ENCODE data around the gene GGT5. TPM values are rescaled to one million over a fixed set of nuclear protein-coding genes. Genes with fewer than 3 reads are reported as not detected.
"Not testable (repeated sequence)": the region's sequence is repeated elsewhere in the genome, so short reads cannot be mapped to it uniquely, and the experiment has no call there.

GGT5 gene
- total RNA-seq, 1 experiment from 2014 or later: under 0.01 TPM

DNA sequence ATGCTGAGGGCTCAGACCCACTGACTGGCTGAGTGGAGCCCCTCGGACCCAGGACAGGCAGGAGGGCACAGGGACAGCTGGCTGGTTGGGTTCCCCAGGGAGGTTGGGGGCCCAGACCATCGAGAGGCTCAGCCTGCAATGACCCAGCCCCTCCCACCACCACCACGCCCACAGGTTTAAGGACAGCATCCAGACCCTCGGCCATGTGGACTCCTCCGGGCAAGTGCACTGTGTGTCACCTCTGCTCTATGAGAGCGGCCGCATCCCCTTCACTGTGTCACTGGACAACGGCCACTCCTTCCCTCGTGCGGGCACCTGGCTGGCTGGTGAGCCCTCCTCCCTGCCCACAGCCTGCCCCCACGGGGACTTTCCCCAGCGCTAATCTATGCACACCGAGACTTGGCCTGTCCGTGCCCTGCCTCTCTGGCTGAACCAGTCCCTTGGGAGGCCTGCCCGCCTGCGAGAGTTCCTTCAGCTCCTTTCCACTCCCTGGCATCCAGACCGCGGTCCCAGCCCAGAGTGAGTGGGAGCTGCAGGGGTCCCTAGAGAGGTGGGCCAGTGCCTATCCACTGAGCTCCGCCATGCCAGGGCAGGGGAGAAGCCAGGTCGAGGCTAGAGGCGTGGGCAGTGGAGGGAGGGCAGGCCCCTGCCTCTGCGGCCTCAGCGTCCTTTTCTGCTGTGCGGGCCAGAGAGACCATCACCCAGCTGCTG lies 61.4 kb downstream of the GGT5 start:
- DNase-seq (ENCODE audit: low read depth): no peak

DNA sequence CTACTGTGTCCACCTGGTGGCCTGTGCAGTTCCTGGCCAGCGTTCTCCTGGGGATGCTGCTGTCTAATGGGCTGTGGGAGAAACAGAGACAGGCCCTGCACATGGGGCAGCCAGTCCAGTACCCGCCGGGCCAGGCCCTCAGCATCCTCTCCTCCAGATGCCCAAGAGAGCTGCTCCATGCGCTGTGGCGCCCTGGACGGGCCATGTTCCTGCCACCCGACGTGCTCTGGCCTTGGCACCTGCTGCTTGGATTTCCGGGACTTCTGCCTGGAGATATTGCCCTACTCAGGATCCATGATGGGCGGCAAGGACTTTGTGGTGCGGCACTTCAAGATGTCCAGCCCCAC lies 62.0 kb downstream of the GGT5 start:
- not testable (repeated sequence) for DNase-seq (ENCODE audit: low read depth)

DNA sequence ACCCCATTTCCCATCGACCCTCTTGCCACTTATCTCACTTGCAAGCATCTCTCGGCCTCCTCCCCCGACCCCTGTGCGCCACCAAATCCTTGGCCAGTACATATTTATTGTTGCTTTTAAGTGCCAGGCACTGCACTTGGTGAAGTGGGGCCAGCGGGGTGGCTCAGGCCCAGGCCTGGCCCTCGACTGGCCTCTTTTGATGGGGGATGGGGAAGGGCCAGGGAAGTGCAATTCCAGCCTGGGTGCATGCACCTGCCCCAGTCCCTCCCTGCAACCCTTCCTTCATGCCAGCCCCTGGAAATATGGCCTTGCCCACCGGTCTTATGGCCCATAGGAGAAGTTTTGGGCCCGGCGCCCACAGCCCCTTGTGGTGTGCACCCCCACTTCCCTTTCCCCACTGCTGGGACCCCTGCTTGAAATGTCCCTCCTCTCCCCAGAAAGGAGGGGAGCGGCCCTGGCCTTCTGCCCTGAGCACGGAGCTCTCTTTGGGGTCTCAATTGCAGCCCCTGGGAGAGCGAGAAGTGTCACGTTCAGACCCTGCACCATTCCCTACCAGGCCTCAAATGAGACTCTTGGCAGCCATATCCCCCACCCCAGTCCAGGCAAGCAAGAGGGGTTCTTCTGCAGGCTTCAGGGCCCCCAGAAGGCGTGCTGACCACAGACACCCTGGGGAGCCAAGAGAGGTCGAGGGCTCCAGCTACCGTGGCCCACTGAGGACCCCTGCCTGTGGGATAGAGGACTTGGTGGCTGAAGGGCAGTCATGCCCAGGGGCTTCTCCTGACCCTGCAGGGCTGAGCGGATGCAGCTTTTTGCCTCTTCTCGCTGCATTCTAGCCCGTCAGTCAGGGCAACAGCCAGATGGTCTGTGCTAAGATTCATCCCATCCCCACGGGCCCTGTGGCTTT lies 62.6 kb downstream of the GGT5 start:
- no peak for DNase-seq (ENCODE audit: low read depth)

DNA sequence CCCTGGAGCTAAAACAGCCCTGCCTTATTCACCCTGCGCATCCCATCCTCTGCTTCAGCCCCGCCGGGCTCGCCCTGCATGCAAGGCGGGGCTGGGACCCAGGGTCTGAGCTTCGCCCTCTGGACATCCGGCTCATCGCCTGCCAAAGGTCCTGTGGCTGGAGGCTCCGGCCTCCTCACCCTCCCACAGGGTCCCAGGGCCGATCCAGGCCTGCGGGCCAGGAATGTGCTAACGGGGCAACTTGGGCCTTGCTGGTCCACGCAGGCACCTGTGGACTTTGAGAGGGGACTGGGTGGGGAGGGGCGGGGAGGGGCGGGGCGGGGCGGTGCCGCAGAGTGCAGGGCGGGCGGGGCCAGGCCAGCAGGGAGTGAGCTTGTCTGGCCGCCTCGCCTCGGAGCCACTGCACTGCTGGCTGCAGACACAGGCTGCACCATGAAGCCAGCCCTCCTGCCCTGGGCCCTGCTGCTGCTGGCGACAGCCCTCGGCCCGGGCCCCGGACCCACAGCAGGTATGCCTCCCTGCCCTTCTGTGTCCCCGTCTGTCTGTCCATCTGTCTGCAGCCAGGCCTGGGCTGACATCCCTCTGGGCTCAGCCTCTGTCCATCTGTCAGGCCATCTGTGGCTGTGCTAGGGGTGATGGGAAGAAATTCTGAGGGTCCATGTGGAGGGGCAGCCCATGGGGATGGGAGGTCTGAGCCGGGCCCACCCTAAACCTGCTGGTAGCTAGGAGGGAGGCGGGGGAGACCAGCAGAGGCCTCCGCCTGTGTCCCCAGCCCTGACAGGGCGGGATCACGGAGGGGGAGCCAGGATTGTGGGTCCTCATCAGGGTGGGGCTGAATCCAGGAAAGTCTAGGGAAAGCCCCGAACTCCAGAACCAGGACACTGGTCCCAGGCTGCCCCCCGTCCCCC lies 63.5 kb downstream of the GGT5 start, which contains the start of gene SUSD2:
Gene SUSD2 (plus strand): TSS at position 400 of the 908 bp plus-strand sequence. CDS start 33 bp downstream, at position 433.
- DNase-seq (ENCODE audit: low read depth): peak; percentile 49

DNA sequence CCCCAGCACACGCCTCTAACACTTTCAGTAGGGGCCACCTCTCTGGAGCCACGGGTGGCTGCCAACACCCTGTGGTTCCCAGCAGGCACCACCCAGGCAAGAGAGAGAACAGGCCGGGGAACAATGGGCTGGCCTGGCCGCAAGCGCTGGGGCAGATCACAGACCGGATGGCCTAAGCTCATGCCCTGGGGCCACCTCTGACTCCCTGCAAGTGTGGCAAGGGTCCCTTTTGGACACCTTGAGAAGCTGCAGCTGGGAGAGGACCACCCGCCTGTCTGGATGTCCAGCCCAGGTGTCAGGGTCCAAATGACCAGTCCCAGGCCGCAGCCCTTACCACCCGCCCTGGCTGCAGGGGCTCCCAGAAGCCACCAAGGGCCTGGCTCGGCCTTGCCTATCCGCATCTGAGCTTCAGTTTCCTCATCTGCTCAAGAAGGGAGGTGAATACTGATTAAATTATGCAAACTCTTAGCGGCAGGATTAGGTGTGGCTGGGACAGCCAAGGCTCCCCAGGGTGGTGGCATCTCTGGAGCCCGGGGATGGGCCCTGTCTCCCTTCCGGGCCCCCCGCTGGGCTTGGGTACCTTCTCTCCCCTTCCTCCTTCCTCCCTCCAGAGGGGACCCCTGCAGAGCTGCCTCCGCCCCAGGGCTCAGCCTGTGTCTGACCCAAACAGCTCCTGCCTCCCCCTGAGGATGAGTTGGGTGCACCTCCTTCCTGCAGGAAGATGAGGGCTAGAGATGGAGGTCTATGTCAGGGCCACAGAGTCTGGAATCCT lies 64.4 kb downstream of the GGT5 start:
- DNase-seq (ENCODE audit: low read depth): no peak

DNA sequence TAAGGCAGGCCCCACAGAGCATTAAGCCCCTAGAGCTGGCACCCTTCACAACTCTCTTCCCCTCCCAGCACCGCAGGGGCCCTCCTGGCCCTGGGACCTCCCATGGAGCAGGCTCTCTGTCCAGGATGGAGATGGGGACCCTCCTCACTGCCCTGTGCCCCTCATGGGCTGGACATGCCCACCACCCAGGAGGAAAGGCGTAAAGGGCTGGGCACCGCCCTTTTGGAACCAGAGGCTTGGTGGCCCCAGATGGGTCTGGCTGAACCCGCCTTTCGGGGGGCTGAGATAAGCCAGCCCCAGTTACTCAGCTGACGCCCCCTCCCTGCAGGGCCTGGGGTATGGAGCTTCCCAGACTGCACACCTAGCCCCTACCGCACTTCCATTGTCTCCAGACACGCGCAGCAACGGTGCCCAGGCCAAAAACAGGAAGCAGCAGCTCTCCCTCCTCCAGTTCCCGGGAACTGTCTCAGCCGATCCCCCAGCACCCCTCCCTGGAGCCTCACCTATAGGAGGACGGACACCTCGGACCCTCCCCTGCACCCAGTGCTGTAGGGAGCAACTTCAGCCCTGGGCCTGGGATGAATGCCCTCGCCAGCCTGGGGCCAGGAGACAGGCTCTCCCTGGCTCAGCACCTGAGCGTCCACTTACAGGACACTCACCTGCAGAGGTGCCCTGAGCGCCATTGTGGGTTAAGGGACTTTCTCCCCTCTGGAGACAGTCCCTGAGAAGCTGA lies 65.2 kb downstream of the GGT5 start:
- no peak for DNase-seq (ENCODE audit: low read depth)

DNA sequence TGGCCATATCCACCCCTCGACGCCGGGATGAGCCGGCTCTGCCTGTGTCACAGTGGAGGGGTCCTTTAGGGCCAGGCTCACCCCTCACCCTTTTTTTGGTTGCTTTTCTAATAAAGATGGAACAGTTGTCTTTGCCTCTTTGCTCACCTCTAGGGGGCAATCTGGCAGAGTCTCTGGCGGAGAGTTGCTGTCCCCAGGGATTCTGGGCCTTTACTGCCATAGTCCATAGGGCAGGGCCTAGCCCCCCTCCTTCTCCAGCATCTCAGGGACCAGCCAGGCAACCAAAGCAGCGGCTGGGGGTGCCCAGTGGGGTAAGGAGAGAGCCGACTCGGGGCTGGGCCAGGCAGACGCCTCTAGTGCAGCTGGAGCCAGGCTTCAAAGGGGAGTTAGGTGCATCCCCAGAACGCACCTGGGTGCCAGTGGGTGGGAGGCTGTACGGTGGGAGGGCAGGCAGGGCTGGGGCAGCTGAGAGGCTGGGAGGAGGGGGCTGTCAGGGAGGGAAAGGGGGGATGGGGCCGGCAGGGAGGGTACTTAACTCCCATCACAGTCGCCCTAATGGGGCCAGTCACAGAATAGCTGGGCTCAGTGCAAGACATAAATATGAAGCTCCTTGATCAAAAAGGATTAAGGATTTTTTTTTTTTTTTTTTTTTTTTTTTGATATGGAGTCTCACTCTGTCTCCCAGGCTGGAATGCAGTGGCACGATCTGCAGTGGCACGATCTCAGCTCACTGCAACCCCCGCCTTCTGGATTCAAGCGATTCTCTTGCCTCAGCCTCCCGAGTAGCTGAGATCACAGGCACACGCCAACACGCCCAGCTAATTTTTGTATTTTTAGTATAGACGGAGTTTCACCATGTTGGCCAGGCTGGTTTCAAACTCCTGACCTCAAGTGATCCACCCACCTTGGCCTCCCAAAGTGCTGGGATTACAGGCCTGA lies 66.1 kb downstream of the GGT5 start:
- DNase-seq (ENCODE audit: low read depth): no peak

DNA sequence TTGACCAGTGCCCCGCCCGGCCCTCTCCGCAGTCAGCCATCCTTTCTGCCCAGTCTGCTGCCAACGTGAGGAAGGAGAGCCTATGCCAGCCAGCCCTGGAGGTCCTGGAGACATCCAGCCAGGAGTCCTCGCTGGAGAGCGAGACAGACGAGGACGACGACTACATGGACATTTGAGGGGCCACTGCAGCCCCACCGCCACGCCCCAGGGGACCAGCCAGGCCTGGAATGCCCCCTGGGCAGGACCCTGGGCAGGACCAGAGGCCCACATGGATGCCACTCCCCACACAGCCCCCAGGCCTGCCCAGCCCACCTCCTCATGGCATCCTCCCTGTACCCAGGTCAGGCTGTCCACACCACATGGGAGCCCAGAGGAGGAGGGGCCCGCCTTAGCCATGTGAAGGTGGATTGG lies 66.9 kb downstream of the GGT5 start:
- DNase-seq (ENCODE audit: low read depth): no peak

DNA sequence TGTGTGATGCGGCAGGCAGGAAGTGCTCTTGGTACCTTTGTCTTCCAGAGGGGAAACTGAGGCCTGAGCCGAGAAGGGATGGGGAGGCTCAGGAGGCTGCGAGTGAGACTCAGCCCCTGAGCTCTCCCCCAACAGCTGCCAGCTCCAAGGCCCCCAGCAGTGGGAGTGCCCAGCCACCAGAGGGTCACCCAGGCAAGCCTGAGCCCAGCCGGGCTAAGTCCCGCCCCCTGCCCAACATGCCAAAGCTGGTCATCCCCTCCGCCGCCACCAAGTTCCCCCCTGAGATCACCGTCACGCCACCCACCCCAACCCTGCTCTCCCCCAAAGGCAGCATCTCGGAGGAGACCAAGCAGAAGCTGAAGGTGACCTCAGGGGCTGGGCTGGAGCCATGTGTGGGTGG lies 67.4 kb downstream of the GGT5 start:
- DNase-seq (ENCODE audit: low read depth): no peak

DNA sequence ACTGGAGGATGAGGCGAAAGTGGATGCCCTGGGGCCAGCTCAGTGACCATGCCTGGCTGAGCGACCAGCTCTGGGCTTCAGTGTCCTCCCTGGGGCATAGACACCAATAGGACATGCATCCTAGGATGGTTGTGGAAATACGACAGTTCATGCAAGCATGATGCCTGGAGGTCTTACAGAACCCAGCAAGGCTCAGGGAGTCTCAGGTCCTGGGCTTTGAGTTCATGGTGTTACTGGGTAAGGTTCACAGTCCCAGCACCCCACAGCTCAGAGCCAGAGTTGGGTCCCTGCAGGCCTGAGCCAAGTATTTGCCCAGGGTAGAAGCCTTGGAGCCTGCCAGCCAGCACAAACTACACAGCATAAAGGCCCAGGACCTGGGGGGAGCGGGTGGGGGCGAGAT lies 67.8 kb downstream of the GGT5 start:
- DNase-seq (ENCODE audit: low read depth): no peak

DNA sequence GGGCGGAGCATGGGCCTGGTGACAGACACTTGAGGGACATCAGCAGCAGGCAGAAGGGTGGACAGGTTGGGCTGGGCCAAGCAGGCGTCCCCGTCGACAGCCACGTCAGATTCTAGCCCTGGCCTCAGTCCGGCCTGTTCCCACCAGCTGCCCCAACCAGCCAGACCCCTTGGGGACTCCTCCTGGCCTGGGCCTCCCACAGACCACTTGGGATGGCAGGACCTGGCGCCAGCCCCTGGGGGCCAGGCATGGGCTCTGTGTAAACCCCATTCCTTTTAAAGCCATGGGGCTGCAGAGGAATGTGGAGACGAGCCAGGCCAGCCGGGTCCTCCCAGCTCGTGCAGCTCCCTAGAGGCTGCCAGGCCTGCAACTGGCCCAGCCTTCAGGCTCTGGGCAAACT lies 68.3 kb downstream of the GGT5 start:
- no peak for DNase-seq (ENCODE audit: low read depth)

DNA sequence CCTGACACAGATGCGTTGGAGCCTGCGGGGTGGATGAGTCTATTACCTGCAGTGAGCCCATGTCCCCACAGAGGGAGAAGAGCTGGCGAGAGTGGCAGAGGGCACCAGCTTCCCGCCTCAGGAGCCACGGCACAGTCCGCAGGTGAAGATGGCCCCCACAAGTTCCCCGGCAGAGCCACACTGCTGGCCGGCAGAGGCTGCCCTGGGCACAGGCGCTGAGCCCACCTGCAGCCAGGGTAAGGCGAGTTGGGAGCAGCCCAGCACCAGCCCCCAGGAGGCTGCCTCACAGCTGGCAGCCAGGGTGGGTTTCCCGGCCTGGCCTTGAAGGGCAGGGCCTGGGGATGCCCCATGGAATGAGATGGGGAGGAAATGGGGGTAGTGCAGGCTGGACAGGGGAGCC lies 68.8 kb downstream of the GGT5 start:
- DNase-seq (ENCODE audit: low read depth): no peak

DNA sequence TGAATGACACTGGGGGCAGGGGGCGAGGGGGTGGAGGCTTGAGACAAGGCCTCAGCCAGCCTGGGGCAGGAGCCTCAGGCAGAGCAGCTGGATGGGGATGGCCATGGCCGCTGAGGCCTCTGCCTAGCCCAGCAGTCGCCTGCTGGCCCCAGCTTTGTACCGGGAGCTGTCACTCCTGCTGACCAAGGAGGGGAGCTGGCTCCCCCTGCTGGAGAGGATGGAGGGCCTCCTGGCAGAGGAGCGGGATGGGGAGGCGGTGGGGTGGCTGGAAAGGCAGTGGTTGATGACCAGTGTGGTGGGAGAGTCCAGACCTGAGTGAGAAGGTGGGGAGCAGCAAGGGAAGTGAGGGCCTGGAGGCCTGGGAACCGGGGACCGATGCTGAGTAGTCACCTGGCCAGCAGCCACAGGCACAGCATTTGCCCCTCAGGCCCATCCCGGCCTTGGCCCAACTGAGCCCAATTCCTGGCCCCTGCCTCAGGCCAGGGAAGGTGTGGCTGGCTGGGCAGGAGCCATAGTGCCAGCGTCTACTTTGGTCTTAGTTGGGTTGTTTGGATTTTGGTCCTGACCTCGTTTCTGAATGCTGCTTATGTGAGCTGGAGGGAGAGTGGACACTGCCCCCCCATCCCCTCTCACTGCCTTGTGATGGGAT lies 69.6 kb downstream of the GGT5 start:
- peak; percentile 51 for DNase-seq (ENCODE audit: low read depth)

DNA sequence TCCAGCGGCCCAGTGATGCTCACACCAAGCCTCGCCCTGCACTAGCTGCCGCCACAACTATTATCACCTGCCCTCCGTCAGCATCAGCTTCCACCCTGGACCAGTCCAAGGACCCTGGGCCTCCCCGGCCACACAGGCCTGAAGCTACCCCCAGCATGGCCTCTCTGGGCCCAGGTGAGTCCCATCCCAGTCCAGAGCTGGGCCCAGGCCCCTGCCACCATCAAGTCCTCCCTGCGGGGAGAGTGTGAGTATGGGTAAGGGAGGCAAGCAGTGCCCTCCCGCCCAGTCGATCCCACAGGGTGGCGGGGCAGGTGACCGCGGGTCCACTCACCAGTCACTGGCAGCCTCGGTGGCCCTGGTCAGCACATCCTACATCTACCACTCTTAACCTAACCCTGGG lies 73.1 kb downstream of the GGT5 start:
- no peak for DNase-seq (ENCODE audit: low read depth)

DNA sequence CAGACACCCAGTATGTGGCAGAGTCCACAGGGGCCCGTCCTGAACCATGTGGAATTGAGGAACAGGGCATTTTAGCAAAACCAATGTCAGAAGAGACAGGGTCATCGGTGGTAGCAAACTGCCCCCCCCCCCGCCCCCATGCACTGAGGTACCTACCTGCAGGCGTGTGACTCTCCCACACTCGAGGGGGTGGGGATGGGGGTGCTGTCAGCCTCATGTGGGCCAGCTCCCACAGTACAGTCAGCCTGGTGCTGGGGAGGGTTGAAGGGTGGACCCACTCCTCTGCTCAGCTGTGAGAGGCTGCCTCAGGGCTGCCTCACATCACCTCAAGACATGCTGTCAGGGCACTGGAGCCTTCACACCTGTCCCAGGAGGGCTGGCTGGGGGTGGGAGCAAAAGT lies 74.2 kb downstream of the GGT5 start:
- no peak for DNase-seq (ENCODE audit: low read depth)

DNA sequence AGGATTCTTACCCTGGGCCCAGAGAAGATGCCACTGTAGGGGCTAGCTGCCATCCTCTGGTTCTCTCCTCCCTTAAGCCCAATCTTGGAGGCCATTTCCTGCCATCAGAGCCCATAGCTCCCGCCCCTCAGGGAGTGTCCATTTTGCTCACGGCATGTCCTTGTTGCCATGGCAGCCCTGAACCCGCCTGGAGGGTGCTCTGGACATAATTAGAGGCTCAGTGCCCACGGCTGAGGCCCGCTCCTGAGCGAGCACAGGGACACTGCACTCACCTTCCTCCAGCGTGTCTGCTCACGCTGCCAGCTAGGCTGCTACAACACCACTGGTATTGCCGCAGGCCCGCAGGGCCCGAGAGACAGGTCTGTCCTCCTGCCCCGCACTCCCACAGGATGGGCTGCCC lies 74.7 kb downstream of the GGT5 start:
- no peak for DNase-seq (ENCODE audit: low read depth)
